Stimulated activated CD8-positive, alpha-beta memory T cell treated with anti-CD3 and anti-CD28 coated beads, Interleukin-12 subunit alpha, Interleukin-12 subunit beta, amount 100 ng/mL, for 24 hours (primary cell): ENCODE data around the gene PAX2.

Experiments
- DNase-seq: peaks from one replicate; pipeline ENCODE4 v3.0.0-alpha.2; 2020; ENCODE audit errors: extremely low read depth

The PAX2 gene

DNA sequence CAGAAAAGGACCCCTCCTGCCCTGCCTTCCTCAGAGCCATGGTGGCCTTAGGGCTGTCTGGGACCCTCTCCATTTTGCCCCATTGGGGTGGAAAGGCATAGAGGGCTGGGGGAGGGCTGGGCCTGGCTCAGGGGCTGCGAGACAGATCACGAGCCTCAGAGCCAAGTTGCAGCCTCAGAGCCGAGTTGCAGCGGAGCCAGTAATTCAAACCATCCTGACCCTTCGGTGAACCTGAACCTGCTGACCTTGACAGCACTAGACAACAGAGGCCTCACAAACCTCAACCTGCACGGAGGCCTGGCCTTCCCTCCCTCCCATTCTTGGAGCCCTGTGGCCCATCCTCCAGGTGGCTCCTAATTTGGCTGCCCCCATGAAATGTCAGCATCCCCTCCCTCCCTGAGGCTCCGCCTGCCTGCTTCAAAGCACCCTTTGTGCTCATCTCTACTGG, 45.4 kb downstream of the PAX2 start:
- no peak for DNase-seq

DNA sequence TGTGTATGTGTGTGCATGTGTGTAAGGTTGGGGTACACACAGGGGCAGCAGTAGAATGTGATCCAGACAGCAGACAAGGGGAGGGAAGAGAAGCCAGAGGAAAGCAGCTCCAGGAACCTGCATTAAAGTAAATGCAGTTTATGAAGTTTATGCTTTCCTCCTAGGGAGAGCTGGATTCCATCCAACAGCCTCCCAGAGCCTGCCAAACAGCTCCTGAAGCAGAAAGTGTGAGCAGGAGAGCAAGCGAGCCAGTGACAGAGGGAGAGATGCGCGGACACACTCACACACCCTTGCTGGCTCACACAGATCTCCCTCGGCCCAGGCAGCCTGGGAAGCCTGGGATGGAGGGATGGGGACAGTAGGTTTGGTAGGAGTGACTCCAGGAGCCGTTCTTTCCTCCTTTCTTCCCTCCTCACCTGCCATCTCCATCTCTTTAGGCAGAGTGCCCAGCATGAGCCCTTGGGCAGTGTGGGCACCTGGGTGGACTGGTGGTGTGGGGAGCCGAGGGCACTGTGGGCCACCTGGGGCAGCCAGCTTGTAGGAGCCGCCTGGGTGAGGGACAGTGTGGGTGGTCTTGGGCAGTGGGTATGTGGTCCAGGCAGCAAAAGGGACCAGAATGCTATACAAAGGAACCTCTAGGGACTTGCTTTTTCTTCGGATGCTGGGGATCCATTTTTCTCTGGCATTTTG, 46.1 kb downstream of the PAX2 start:
- no peak for DNase-seq

- DNase-seq: no peak
These were observed 47.2 kb downstream of the PAX2 start for GRCh38 chr10:100792574-100792973.

- no peak for DNase-seq
These were observed 47.7 kb downstream of the PAX2 start for GRCh38 chr10:100793055-100793454.

DNA sequence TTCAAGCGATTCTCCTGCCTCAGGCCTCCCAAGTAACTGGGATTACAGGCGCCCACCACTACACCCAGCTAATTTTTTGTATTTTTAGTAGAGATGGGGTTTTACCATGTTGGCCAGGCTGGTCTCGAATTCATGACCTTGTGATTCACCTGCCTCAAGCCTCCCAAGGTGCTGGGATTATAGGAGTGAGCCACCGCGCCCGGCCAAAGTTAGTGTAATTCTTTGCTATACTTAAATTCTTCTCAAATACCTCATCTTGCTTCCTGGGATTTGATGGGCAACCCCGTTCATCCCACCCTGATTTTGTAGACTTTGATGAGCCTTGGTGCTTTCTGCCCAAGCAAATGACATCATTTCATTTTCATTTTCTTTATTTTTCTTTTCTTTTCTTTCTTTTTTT, 54.5 kb downstream of the PAX2 start:
- no peak for DNase-seq

DNA sequence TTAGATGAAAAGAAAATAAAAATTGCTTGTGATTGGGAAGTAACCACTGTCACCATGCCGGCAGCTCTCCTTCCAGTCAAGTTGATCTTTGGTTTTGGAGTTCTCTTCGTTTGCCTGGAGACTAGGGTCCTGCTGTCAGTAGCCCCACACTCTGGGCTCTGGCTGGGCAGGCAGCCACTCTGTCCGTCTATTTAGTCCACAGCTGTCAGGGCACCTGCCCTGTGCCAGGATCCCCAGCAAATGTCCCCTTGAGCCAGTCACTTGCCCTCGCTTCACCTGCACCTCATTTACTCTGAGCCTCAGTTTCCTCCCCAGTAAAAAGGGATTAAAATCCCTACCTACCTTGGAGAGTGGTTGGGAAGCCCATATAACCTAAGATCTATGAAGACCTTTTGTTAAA, 55.5 kb downstream of the PAX2 start:
- DNase-seq: no peak

GRCh38 chr10:100802196-100802595, 56.8 kb downstream of the PAX2 start:
- DNase-seq: no peak

DNA sequence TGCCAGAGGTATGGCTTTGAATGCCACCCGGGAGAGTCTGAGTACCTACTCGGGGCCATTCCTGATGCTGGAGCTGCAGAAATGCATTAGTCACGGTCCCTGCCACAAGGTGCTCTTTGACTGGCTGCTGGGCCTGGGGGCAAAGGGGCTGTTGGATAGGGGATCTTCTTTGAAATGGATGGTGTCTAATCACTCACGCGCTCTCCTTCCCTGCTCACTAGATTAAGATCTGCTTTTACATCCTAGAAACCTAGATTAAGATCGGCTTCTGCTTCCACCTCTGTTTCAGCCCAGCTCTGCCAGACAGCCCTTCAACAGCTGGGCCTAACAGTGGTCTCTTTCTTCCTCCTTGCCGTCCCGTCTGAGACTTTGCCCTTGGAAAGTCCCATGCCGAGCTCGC, 57.2 kb downstream of the PAX2 start:
- no peak for DNase-seq

- no peak for DNase-seq
These were observed 58.1 kb downstream of the PAX2 start for GRCh38 chr10:100803492-100803891.

DNA sequence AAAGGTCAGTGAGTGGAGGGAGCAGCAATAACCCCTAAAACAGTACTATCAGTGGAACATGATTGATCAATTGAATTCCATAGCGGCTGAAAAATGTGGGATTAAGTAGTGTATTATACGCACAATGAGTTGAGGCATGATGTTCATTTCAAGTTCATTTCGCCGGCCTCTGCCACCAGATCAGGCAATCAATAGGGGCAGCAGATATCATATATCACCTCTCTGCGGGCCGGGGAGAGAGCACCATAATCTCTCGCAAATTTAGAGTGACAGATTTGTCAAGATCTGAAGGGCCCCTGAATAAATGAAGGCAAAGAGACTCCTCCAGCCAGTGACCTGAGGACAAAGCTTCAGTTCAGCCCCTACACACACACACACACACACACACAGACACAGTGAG, 58.5 kb downstream of the PAX2 start:
- no peak for DNase-seq

DNA sequence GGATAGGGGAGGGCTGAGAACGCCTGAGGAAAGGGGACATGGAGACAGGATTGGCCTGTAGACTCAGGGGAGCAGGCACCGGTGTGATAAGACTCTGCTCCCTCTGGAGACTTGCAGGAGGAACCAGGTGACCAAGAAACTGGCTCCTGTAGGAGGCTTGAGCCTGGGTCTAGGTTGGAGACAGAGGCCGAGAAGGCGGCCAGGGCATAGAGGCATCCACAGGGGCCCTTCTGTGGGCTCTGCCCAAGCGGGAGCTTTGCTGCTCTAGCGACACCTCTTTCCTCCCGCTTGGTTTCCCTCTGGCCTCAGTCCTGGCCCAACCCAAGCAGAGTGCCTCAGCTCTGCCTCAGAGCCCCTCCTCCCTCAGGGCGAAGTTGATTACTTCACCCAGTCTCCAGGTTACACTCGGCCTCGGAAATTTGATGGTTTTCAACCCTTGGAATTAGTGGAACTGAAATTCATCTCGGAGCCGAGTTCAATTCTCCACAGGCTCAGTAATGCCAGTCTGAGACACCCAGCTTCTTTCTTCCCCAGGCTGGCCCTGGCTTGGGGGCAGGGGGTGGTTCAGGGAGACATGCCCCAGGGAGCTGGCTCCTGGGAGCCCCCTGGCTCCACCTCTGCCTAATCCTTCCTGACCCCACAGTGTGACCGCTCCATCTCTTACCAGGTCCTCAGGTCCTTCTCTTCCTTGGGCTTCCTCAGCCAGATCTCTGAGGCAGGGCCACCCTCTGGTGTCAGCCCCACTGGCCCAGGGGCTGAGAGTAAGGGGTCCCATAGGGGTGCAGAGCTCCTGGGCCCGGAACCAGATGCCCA, 60.4 kb downstream of the PAX2 start:
- DNase-seq: no peak

GRCh38 chr10:100806356-100806645, 60.9 kb downstream of the PAX2 start:
- no peak for DNase-seq

DNA sequence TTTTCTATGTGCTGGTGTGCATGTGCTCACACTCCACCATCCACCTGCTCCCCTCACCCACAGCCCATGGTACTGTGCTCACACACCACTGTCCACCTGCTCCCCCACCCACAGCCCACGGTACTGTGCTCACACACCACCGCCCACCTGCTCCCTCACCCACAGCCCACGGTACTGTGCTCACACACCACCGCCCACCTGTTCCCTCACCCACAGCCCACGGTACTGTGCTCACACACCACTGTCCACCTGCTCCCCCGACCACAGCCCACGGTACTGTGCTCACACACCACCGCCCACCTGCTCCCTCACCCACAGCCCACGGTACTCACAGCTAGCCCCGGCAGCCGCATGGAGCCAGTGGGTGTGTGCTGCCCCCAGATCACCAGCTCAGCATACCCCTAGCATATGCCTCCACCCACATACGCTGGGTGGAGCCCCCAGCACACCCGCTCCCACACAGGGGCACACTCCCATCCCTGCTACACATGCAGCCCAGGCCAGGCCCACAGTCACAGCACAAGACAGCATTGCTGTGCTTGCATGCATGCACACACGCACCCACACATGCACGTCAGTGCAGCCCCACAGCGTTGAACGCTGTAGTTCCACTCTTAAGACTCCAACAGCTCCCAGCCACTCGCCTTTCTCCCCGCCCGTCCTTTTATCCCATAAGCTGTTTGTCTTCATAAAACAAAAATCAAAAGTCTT, 62.0 kb downstream of the PAX2 start:
- no peak for DNase-seq

DNA sequence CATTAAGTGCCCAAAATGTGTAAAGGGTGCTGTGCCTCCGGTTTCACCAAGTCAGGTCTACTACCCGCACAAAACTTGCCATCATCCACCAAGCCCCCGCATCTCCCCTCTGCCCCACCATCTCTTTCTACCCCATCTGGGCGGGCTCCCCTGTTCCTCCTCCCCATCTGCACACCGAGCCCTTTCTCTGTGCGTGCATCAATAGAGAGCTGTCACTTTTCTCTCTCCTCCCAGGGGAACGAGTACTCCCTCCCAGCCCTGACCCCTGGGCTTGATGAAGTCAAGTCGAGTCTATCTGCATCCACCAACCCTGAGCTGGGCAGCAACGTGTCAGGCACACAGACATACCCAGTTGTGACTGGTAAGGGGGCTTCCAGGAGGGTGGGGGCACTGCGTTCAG, 63.5 kb downstream of the PAX2 start:
- no peak for DNase-seq

DNA sequence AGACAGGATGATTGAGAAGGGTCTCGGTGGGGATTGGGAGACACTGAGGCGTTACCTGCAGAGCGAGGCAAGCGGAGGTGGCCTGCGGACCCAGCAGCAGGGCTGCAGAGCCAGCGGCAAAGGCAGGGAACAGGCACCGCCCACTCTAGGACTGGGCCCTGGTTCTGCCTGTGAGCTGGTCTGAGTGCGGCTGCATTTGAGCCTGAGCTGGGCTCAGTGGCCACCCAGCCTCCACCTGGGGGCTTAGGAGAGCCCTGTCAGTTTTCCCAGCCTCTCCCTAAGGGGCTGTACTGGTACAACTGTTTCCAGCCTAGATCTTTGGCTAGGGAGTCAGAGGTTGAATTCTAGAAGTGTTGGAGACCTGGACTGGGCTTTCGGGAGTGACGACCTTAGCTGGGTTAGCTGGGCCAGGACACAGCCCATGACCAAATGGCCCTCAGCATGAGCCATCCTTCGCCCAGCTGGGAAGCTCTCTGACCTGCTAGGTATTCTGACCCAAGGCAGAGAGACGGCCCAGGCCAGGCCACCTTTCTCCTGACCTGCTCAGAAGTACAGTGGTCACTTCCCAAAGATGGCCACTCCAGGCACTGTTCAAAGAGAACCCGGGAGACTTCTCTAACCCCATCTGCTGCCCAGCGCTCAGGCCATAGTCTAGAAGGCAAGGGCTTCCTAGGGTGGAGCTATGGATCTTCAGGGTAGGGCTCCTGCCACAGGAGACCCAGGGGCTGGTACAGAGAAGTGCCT, 64.9 kb downstream of the PAX2 start:
- no peak for DNase-seq

DNA sequence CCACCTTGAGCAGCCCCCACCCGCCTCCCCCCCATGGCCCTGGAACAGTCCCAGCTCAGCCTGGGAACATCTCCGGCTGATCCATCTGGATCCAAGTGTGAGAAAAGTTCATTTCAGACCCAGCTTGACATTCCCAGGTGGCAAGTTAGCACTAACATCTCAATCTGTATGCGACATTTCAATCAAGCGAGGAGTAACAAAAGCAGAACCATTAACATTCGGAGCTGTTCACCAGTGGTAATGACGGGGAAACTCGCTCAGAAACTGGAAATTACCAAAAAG, 65.4 kb downstream of the PAX2 start:
- DNase-seq: no peak

DNA sequence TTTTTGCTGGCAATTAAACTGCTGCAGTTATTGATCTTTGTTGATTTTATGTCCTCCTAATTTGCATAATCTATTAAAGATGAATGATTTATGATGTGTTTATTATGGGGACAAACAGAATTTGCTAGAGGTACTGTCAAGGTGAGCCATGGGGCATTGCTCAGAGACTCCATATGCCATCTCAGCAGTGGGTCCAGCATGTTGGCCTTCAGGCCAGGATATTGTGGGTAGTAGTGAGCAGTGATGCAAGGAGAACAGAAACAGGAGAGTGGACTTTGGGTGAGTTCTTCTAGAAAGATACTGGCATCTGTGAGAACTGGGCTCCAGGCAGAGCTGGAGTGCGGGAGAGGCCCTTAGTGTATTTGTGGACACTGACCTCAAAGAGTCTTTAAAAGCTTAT, 65.9 kb downstream of the PAX2 start:
- DNase-seq: no peak

GRCh38 chr10:100811752-100812750, 66.7 kb downstream of the PAX2 start:
- no peak for DNase-seq

DNA sequence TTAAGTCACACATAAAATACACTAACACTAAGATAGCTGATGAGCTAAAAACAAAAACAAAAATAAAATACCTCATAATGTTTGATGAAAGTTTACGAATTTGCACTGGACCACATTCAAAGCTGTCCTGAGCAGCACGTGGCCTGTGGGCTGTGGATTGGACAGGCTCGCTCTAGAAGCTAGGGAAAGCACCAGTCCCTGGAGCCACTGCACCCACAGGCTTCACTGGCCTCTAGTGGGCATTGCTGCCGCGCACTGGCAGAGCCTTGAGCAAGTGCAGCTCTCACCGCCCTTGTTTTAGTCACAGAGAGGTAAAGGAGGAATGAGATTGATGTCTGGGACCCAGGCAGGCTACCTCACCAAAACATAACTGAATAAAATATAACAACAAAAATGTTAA, 67.6 kb downstream of the PAX2 start:
- no peak for DNase-seq

DNA sequence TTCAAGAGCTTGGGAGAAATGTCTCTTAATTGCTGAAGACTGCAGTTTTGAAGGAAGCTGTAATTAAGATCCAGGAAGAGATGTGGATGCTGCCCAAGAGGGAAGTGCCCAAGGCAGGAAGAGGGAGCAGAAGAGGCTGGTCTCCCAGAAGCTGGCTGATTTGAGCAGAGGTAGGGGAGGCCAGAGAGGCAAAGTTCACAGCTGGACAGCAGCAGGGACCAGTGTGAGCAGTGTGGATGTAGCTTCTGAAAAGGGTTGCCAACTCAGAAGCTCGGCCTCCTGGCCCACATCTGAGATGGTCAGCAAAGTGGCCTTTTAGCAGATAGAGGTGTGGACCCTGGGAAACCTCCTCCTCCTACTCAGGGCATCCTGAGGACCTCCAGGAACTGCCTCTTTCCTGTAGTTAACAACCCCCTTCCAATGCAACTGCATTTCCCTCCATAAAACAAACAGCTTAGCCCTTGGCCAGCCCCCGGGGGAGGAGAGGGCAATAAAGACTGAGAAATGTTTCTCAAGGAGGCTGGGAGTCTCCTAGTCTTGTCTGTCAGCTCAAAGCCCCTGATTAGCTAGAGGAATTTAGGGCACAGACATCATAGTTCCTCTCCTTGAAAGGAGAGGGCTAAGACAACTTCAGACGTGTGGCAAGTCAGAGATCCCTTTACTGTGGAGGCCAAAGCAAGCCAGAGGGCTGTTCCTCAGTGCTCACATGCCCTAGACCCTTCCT, 69.5 kb downstream of the PAX2 start:
- DNase-seq: no peak

GRCh38 chr10:100816671-100817070, 71.3 kb downstream of the PAX2 start:
- DNase-seq: no peak
